ENCODE data around the gene LTBP3.
"Not testable (repeated sequence)": the region's sequence is repeated elsewhere in the genome, so short reads cannot be mapped to it uniquely, and the experiment has no call there.

The LTBP3 gene

DNA sequence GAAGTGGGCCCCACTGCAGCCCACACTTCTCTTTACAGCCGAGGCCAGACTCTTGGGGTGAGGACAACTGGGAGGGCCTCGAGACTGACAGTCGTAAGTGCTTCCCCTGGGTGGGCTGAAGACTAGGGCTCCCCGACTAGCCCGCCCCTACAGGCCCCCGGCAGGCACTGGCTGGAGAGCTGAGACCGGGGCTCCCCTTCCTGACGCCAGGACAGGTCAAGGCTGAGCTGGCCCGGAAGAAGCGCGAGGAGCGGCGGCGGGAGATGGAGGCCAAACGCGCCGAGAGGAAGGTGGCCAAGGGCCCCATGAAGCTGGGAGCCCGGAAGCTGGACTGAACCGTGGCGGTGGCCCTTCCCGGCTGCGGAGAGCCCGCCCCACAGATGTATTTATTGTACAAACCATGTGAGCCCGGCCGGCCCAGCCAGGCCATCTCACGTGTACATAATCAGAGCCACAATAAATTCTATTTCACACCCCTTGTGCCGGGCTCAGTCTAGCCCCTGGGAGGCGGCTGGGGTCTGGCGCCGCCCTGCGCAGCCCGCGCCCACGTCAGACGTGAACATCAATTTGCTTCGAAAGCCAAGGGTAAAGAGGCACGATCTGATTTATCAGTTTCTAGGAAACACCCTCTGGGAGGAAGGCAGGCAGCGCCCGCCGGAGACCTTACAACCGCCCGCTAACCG, 19.8 kb downstream of the LTBP3 start:
- in situ Hi-C loops (cut with HindIII; ENCODE audit: low sequenced_read_pairs): no loop called here

DNA sequence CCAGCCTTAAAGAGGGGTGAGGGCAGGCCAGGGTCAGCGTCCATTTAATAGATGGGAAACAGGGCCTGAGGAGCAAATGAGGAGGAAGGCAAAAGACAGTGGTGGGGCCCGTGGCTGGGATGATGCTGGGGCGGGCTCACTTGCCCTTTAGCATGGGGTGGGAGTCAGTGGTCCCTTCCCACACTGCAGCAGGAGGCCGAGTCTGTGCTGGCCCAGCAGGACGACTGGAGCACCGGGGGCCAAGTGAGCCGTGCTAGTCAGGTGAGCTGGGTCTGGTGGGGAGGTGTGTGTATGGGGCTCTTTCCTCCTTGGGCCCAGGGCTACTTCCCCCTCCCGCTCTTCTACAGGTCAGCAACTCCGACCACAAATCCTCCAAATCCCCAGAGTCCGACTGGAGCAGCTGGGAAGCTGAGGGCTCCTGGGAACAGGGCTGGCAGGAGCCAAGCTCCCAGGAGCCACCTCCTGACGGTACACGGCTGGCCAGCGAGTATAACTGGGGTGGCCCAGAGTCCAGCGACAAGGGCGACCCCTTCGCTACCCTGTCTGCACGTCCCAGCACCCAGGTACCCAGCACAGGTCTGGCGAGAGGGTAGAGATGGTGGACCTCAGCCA, 20.4 kb downstream of the LTBP3 start:
- in situ Hi-C loops (cut with HindIII; ENCODE audit: low sequenced_read_pairs): no loop called here

DNA sequence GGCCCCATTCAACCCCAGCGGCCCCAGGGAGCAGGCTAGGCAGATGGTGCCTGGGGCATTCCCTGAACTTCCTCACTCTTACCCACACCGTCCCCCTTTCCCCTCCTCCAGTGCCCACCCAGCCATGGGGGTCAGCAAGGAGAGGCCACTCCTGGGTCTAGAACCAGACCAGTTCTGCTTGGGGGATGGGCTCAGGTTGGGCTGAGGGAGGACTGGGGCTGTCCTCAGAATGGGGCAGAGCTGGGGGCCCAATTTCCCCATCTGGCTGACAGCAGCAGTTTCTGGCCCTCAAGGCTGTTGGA, 20.9 kb downstream of the LTBP3 start:
- in situ Hi-C loops (cut with HindIII; ENCODE audit: low sequenced_read_pairs): no loop called here

DNA sequence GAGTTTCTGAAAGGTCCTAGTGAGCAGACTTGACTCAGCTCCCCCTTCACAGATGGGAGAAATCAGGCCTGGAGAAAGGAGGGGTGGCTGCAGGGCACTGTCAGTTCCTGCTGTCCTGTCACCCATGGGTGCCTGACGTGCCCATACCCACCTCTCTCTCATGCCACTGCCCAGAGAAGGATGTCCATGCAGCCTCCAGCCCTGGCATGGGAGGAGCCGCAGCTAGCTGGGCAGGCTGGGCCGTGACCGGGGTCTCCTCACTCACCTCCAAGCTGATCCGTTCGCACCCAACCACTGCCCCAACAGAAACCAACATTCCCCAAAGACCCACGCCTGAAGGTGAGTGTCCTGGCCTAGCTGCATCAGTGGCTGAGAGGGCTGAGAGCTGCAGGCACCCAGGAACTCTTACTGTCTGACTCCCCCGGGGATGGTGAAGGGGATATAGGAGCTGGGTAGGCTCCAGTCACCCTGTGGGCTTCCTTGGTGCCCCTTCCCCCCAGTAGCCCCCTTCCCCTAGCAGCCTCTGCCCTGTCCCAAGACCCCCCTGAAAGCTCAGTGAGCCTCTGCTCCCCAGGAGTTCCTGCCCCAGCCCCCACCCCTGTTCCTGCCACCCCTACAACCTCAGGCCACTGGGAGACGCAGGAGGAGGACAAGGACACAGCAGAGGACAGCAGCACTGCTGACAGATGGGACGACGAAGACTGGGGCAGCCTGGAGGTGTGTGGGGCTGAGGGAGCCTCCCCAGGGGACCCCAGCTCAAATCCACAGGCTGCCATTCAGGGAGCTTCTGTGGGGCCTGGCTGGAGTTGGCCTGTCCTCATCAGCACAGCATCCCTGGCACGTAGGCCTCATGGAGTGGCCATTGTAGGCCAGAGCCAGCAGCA, 21.5 kb downstream of the LTBP3 start:
- in situ Hi-C loops (cut with HindIII; ENCODE audit: low sequenced_read_pairs): no loop called here

DNA sequence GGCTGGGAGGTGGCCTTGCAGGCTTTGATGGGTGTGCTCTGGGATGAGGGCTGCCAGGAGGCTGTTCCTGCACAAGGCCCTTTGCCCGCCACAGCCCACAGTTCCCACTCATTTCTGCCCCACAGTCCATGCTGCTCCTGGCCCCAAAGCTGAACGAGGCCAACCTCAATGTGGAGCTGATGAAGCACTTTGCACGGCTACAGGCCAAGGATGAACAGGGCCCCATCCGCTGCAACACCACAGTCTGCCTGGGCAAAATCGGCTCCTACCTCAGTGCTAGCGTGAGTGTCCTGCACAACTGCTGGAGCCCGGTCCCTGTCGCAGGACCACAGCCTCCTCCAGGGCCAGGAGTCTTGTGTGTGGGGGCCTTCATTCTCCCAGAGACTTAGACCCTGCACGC, 23.1 kb downstream of the LTBP3 start:
- in situ Hi-C loops (cut with HindIII; ENCODE audit: low sequenced_read_pairs): no loop called here

DNA sequence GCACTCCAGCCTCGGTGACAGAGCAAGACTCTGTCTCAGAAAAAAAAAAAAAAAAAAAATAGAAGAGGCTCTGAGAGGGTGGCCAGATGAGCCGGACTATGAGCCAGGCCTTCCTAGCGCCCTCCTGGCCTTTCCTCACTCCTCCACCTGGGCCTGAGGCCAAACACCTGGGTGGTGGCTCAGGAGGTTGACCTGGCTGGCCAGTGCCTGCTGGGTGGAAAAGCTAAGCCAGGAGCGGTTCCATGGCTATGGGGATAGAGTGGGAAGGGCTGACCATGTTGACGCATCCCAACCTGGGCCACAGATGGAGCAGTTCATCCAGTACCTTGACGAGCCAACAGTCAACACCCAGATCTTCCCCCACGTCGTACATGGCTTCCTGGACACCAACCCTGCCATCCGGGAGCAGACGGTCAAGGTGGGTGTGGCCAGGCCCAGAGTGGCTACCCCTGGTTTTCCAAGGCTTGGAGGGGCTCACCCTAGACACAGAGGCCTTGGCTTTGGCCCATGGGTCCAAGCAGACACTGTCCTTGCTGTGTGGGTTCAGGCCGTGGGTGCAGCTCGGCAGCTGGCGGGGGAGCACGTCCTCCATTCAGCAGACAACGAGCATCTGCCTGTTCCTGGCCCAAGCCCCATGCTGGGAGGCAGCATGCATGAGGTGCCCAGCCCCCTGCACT, 25.6 kb downstream of the LTBP3 start:
- in situ Hi-C loops (cut with HindIII; ENCODE audit: low sequenced_read_pairs): no loop called here

DNA sequence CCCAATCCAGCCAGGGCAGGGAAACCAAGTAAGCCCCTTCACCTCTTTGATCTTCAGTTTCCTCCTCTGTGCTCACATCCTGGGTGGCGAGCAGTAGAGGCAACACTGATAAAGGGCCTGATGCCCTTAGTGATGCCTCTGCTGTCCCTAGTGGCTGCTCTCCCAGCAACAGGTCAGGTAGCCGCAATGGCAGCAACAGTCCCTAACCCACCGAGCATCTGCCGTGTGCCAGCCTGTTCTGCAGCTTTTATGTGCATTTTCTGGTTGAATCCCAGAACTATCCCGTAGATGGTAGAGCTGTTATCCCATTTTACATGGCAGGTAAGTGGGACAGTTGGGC, 28.0 kb downstream of the LTBP3 start:
- in situ Hi-C loops (cut with HindIII; ENCODE audit: low sequenced_read_pairs): no loop called here

DNA sequence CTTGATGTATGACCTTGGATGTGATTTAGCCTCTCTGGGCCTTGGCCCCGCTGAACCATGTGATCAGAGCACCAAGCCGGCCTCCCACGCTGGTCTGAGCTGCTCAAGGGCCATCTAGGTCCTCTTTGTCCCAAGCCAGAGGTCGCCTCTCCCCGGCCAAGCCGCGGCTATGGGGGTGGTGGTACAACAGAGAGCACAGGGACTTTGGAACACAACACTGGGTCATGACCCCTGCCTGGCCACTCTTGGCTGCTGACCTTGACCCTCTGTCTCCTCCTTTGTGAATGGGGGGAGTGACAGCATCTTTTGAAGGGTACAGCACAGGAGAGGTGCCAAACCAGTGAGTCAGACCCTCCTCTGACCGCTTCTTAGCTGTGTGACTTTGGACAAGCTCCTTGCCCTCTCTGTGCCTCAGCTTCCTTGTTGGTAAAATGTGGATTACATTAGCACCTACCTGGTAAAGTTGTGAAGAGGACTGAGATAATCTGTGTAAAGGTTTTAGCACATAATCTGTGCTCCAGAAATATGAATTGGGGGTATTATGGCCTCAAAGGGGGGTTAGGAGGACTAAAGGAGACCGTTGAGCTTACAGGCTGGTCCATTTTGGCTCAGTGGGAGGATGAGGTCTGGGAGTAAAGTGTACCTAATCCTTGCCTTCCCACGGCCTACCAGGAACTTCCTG, 28.5 kb downstream of the LTBP3 start:
- in situ Hi-C loops (cut with HindIII; ENCODE audit: low sequenced_read_pairs): no loop called here

DNA sequence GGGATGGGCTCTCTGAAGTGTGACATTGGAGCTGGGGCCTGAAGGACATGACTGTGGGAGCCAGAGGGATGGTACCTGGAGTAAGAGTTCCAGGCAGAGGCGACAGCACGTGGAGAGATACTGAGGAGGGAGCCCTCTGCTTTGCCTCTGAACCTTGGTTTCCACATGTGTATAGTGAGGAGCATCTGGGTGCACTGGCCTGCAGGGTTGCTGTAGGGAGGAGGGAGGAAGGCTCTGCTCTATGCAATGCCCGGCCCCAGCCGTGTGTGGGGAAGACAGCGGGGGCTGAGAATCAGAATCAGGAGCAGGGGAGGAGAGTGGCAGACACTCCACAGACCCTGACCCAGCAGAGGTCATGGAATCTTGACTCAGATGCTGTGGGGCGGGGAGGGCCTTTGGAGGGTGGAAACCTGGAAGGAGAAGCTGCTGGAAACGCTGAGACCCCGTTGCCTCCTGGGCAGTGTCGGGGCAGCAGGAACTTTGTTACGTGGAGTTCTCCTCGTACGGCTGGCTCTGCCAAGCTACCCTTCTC, 29.3 kb downstream of the LTBP3 start:
- in situ Hi-C loops (cut with HindIII; ENCODE audit: low sequenced_read_pairs): no loop called here

DNA sequence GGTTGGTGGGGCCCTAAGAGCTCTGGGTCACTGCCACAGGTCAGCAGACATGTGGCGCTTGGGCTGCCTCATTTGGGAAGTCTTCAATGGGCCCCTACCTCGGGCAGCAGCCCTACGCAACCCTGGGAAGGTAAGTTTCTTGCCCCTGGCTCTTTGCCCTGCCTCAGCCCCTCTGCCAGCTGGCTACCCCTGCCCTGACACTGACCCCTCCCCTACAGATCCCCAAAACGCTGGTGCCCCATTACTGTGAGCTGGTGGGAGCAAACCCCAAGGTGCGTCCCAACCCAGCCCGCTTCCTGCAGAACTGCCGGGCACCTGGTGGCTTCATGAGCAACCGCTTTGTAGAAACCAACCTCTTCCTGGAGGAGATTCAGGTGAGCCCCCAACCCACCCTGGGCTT, 31.4 kb downstream of the LTBP3 start:
- in situ Hi-C loops (cut with HindIII; ENCODE audit: low sequenced_read_pairs): no loop called here

DNA sequence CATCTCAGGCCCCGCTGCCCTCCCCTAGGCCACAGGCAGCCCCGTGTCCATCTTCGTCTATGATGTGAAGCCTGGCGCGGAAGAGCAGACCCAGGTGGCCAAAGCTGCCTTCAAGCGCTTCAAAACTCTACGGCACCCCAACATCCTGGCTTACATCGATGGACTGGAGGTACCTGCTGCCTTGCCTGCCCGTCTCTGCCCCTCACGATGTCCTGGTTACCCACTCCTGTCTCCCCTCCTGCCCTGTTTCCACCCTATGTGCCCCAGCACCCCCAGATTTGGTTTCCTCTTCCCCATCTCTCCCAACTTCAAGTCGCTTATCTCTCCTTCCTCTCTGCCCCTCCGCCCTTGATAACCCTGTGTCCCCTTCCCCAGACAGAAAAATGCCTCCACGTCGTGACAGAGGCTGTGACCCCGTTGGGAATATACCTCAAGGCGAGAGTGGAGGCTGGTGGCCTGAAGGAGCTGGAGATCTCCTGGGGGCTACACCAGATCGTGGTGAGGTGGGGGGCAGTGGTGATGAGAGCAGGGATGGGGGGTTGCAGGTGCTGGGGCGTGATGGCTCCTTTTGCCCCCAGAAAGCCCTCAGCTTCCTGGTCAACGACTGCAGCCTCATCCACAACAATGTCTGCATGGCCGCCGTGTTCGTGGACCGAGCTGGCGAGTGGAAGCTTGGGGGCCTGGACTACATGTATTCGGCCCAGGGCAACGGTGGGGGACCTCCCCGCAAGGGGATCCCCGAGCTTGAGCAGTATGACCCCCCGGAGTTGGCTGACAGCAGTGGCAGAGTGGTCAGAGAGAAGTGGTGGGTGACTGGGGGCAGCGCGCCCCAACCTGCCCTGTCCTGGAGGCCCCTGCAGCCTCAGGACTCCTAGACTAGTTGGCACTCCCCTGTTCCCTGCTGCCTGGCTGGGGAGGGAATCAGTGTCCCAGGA, 32.3 kb downstream of the LTBP3 start:
- in situ Hi-C loops (cut with HindIII; ENCODE audit: low sequenced_read_pairs): no loop called here

DNA sequence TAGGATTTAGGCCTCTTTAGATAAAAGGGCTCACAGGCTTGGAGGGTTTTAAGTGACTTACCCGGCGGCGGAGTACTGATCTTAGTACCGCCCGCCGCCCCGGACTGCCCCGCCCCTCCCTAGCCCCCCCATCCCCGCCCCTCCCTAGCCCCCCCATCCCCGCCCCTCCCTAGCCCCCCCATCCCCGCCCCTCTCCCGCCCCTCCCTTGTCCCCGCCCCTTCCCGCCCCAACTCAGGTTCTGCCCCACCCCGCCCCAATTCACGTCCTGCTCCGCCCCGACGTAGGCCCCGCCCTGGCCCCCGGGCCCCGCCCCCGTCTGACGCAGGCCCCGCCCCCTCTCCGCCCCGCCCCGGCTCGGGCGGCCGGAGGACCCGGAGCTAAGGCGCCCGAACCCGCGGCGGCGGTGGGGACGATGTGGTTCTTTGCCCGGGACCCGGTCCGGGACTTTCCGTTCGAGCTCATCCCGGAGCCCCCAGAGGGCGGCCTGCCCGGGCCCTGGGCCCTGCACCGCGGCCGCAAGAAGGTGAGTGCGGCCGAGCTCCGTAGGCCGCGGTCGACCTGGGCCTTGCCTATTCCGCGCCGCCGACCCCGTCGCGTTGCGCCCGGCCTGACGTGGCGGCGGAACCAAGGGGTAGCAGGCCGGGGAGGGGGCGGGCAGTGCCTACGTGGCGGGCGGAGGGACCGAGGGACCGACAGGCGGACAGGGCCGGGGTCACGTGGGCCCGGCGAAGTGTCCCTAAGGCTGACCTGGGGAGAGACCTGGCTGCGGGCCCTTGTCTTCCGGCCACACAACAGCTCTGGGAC, 33.2 kb downstream of the LTBP3 start, which contains the start of gene SCYL1:
Gene SCYL1, plus strand, starts transcription at position 343 of the 805 bp plus-strand sequence. Its CDS starts 71 bp downstream, at position 414.
- in situ Hi-C loops (cut with HindIII; ENCODE audit: low sequenced_read_pairs): no loop called here

DNA sequence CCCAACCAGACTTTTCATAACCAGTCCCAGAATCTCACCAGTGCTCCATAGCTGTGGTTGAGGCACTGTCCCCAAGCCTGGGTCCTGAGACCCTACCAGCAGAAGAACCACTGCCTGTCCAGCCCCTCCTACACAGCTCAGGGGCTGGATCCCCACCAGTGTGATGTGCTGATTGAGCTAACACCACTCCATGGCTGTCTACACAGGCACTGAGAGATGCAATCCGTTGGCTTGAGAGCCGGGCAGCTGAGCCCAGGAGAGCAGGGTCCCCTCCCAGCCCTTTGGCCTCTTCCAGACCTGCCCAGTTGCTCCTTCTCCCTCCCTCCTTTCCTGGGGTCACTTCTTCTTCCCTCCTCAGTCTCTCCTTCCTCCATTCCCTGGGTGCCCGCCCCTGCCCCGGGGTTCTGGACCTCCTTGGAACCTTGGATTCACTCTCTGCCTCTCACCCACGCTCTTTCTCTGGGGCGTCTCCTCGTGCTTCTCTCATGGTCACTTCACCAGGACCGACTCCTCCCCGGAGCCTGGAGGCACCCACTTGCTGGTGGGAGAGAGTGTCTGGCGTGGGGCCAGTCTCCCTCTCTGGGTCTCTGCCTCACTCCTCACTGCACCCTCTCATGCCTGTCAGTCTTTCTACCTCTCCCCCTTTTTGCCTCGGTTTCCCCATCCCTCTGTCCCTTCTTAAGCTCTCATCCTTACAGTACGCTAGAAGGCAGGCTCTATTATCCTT, 34.0 kb downstream of the LTBP3 start:
- in situ Hi-C loops (cut with HindIII; ENCODE audit: low sequenced_read_pairs): no loop called here

DNA sequence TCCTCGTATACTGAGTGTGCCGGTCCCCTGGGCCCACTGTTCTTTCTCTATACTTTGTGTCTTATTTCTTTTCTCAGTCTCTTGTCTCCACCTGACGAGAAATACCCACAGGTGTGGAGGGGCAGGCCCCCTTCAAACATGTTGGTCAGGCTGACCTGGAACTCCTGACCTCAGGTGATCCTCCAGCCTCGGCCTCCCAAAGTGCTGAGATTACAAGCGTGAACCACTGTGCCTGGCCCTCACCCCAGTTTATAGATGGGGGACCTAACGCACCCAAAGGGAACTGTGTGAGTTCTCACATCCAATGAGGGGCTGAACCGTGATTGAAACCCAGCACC, 34.6 kb downstream of the LTBP3 start:
- in situ Hi-C loops (cut with HindIII; ENCODE audit: low sequenced_read_pairs): not testable (repeated sequence)

DNA sequence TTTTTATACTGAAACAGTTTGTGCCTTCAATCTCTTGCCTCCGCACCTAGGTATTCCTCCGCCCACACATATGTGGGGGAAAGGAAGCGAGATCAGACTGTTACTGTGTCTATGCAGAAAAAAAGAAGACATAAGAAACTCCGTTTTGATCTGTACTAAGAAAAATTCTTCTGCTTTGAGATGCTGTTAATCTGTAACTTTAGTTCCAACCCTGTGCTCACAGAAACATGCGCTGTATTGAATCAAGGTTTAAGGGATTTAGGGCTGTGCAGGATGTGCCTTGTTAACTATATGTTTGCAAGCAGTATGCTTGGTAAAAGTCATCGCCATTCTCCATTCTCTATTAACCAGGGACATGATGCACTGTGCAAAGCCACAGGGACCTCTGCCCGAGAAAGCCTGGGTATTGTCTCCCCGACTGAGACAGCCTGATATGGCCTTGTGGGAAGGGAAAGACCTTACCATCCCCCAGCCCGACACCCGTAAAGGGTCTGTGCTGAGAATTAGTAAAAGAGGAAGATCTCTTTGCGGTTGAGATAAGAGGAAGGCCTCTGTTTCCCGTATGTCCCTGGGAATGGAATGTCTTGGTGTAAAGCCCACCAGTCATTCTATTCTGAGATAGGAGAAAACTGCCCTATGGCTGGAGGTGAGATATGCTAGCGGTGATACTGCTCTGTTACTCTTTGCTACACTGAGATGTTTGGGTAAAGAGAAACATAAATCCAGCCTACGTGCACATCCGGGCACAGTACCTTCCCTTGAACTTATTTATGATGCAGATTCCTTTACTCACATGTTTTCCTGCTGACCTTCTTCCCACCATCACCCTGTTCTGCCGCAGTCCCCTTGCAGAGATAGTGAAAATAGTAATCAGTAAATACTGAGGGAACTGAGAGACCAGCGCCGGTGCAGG, 35.2 kb downstream of the LTBP3 start:
- in situ Hi-C loops (cut with HindIII; ENCODE audit: low sequenced_read_pairs): not testable (repeated sequence)

DNA sequence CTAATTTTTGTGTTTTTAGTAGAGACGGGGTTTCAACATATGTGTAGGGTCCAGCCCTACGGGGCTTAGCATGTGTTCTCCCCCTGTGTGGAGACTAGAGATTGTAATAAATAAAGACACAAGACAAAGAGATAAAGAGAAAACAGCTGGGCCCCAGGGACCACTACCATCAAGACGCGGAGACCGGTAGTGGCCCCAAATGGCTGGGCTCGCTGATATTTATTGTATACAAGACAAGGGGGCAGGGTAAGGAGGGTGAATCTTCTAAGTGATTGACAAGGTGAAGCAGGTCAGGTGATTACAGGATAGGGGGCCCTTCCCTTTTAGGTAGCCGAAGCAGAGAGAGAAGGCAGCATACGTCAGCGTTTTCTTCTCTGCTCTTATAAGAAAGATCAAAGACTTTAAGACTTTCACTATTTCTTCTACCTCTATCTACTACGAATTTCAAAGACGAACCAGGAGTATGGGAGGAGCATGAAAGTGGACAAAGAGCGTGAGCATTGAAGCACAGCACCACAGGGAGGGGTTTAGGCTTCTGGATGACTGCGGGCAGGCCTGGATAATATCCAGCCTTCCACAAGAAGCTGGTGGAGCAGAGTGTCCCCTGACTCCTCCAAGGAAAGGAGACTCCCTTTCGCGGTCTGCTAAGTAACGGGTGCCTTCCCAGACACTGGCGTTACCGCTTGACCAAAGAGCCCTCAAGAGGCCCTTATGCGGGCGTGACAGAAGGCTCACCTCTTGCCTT, 36.2 kb downstream of the LTBP3 start:
- in situ Hi-C loops (cut with HindIII; ENCODE audit: low sequenced_read_pairs): not testable (repeated sequence)

Data from endothelial cell of hepatic sinusoid (primary cell).